Dendritic cell treated with granulocyte-macrophage colony-stimulating factor and Interleukin-4, amounts not matched to agents 40 ng/mL and 50 ng/mL, for 4 days (primary cell): ENCODE measurements around the gene LAMA2.
"Not testable (repeated sequence)": the region's sequence is repeated elsewhere in the genome, so short reads cannot be mapped to it uniquely, and the experiment has no call there.

Experiments
- H3K27ac Mint-ChIP-seq: one replicate; pipeline ENCODE4 v1.8.0; 2022; ENCODE audit warnings: mild to moderate bottlenecking, mixed read lengths
- H3K27me3 Mint-ChIP-seq: one replicate; pipeline ENCODE4 v1.8.0; 2022; ENCODE audit warnings: mild to moderate bottlenecking, mixed read lengths
- H3K36me3 Mint-ChIP-seq: one replicate; pipeline ENCODE4 v1.8.0; 2022; ENCODE audit warnings: low read depth, mixed read lengths
- H3K4me1 Mint-ChIP-seq: one replicate; pipeline ENCODE4 v1.8.0; 2022; ENCODE audit warnings: low read depth, mixed read lengths
- H3K4me3 Mint-ChIP-seq: one replicate; pipeline ENCODE4 v1.8.0; 2022; ENCODE audit warnings: mild to moderate bottlenecking, moderate library complexity, mixed read lengths
- H3K9me3 Mint-ChIP-seq: one replicate; pipeline ENCODE4 v1.8.0; 2022; ENCODE audit warnings: mixed read lengths
- intact Hi-C: fragments of 100-400 bp; cut with micrococcal nuclease; formaldehyde crosslinking; loops from one replicate; pipeline ENCODE4 v1.15.0; 2022

Gene LAMA2

GRCh38 chr6:129033581-129033980 is 150.6 kb downstream of the LAMA2 start:
- H3K4me3 Mint-ChIP-seq, result no peak overlapping the region
- intact Hi-C loops, result no loop called here
- no peaks in the 10 kb centered on the region for H3K4me1 Mint-ChIP-seq
- H3K9me3 Mint-ChIP-seq, result peaks cover 5% of the 10 kb centered on the region
- no peak overlapping the region for H3K27ac Mint-ChIP-seq
- H3K36me3 Mint-ChIP-seq, result no peaks in the 10 kb centered on the region
- no peaks in the 10 kb centered on the region for H3K27me3 Mint-ChIP-seq

DNA sequence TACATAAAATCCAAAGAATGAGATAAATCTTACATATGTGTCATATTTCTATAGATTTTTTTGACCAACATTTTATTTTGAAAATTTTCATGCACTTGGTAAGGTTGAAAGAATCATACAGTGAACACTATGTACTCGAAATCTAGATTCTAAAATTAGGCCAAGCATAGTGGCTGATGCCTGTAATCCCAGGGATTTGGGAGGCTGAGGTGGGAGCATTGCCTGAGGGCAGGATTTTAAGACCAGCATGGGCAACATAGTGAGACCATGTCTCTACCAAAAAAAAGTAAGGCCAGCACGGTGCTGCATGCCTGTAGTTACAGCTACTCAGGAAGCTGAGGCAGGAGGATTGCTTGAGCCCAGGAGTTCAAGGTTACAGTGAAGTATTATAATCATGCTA is 158.6 kb downstream of the LAMA2 start:
- Mint-ChIP-seq H3K9me3 (peaks cover 15% of the 10 kb centered on the region), H3K27ac (no peak overlapping the region), H3K36me3 (no peaks in the 10 kb centered on the region), H3K4me1 (no peaks in the 10 kb centered on the region), H3K4me3 (no peak overlapping the region), H3K27me3 (no peaks in the 10 kb centered on the region)
- intact Hi-C loops, result no loop called here

- Mint-ChIP-seq H3K9me3 (peaks cover 12% of the 10 kb centered on the region), H3K4me3 (no peak overlapping the region), H3K27me3 (no peaks in the 10 kb centered on the region), H3K4me1 (no peaks in the 10 kb centered on the region), H3K27ac (no peak overlapping the region), H3K36me3 (no peaks in the 10 kb centered on the region)
- intact Hi-C loops, result no loop called here
These were observed 163.6 kb downstream of the LAMA2 start for GRCh38 chr6:129046526-129046925.

DNA sequence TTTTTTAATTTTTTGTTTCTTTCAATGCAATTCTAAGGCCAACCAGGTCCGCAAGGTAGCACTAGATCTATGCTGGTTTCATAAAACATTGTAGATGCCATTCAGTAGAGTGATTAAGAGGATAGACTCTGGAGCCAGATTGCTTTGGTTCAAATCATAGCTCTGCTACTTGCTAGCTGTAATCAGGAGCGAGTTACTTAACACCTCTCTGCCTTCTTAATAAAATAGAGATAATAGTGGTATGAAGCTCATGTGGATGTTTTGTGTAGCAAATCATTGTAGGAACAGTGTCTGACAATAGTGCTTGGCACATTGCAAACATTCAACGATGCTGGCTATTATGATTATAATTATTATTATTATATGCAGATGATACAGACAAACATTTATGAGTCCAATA is 164.9 kb downstream of the LAMA2 start:
- H3K36me3 Mint-ChIP-seq, result no peaks in the 10 kb centered on the region
- H3K4me1 Mint-ChIP-seq, result no peaks in the 10 kb centered on the region
- no peak overlapping the region for H3K4me3 Mint-ChIP-seq
- peaks cover 18% of the 10 kb centered on the region for H3K9me3 Mint-ChIP-seq
- intact Hi-C loops, result no loop called here
- H3K27me3 Mint-ChIP-seq, result no peaks in the 10 kb centered on the region
- H3K27ac Mint-ChIP-seq, result no peak overlapping the region

DNA sequence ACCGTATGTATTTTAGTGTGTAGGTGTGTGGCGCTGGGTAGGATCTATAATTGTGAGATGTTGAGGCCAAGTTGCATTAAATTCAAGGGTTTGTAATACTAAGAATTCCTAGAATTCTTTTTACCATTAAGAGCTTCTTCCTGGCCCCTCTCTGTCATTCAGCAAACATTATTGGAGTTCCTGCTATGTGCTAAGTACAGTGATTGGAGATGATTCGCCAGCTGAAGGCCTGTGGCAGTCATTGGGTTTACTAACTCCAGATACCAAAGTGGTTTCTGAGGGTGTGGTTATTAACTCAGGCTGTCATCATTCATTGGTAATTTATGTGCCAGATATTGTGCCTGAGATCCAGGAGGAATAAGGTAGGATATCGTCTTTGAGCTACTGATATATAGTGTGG is 167.1 kb downstream of the LAMA2 start:
- Mint-ChIP-seq H3K36me3 (no peaks in the 10 kb centered on the region), H3K9me3 (peaks cover 18% of the 10 kb centered on the region), H3K27ac (no peak overlapping the region), H3K4me1 (no peaks in the 10 kb centered on the region), H3K27me3 (no peaks in the 10 kb centered on the region), H3K4me3 (no peak overlapping the region)
- intact Hi-C loops, result no loop called here

GRCh38 chr6:129053143-129053542 is 170.2 kb downstream of the LAMA2 start:
- intact Hi-C loops, H3K27ac Mint-ChIP-seq, H3K4me3 Mint-ChIP-seq, H3K36me3 Mint-ChIP-seq, H3K27me3 Mint-ChIP-seq, H3K9me3 Mint-ChIP-seq, H3K4me1 Mint-ChIP-seq: not testable (repeated sequence)

GRCh38 chr6:129055796-129056195 is 172.9 kb downstream of the LAMA2 start:
- H3K27ac Mint-ChIP-seq, result no peak overlapping the region
- no peaks in the 10 kb centered on the region for H3K36me3 Mint-ChIP-seq
- H3K4me1 Mint-ChIP-seq, result no peaks in the 10 kb centered on the region
- H3K4me3 Mint-ChIP-seq, result no peak overlapping the region
- peaks cover 8% of the 10 kb centered on the region for H3K9me3 Mint-ChIP-seq
- no peaks in the 10 kb centered on the region for H3K27me3 Mint-ChIP-seq
- intact Hi-C loops, result no loop called here

GRCh38 chr6:129059650-129060049 is 176.7 kb downstream of the LAMA2 start:
- no peaks in the 10 kb centered on the region for H3K27me3 Mint-ChIP-seq
- H3K4me1 Mint-ChIP-seq, result no peaks in the 10 kb centered on the region
- intact Hi-C loops, result no loop called here
- H3K27ac Mint-ChIP-seq, result no peak overlapping the region
- H3K36me3 Mint-ChIP-seq, result no peaks in the 10 kb centered on the region
- no peak overlapping the region for H3K4me3 Mint-ChIP-seq
- no peaks in the 10 kb centered on the region for H3K9me3 Mint-ChIP-seq

GRCh38 chr6:129069006-129069405 is 186.1 kb downstream of the LAMA2 start:
- Mint-ChIP-seq H3K36me3 (no peaks in the 10 kb centered on the region), H3K4me3 (no peak overlapping the region), H3K27ac (no peak overlapping the region), H3K9me3 (no peaks in the 10 kb centered on the region), H3K4me1 (no peaks in the 10 kb centered on the region), H3K27me3 (no peaks in the 10 kb centered on the region)
- intact Hi-C loops, result no loop called here

DNA sequence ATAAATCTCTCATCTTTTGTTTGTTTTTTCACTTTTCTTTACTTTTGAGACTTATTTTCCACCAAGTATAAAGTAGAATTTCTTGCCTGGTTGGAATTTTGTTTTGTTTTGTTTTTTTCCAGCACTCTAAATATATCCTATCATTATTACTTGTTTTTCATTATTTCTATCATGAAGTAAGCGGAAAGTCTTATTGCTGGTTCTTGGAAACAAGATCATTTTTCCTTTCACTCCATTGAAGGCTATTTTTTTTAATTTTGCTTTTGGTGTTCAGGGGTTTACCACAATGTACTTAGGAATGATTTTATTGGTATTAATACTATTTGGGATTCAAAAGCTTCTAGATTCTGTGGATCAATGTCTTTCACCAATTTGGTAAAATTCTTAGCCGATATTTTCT is 190.1 kb downstream of the LAMA2 start:
- Mint-ChIP-seq H3K27me3 (no peaks in the 10 kb centered on the region), H3K9me3 (no peaks in the 10 kb centered on the region), H3K36me3 (no peaks in the 10 kb centered on the region), H3K4me1 (no peaks in the 10 kb centered on the region), H3K4me3 (no peak overlapping the region), H3K27ac (no peak overlapping the region)
- intact Hi-C loops, result no loop called here

- H3K27me3 Mint-ChIP-seq, result no peaks in the 10 kb centered on the region
- H3K27ac Mint-ChIP-seq, result no peak overlapping the region
- peaks cover 5% of the 10 kb centered on the region for H3K9me3 Mint-ChIP-seq
- intact Hi-C loops, result no loop called here
- no peaks in the 10 kb centered on the region for H3K36me3 Mint-ChIP-seq
- no peak overlapping the region for H3K4me3 Mint-ChIP-seq
- H3K4me1 Mint-ChIP-seq, result no peaks in the 10 kb centered on the region
These were observed 190.9 kb downstream of the LAMA2 start for GRCh38 chr6:129073691-129074395.

GRCh38 chr6:129084406-129084805 is 201.5 kb downstream of the LAMA2 start:
- Mint-ChIP-seq H3K27ac (no peak overlapping the region), H3K4me3 (no peak overlapping the region), H3K27me3 (no peaks in the 10 kb centered on the region), H3K9me3 (no peaks in the 10 kb centered on the region), H3K36me3 (no peaks in the 10 kb centered on the region), H3K4me1 (no peaks in the 10 kb centered on the region)
- intact Hi-C loops, result no loop called here

DNA sequence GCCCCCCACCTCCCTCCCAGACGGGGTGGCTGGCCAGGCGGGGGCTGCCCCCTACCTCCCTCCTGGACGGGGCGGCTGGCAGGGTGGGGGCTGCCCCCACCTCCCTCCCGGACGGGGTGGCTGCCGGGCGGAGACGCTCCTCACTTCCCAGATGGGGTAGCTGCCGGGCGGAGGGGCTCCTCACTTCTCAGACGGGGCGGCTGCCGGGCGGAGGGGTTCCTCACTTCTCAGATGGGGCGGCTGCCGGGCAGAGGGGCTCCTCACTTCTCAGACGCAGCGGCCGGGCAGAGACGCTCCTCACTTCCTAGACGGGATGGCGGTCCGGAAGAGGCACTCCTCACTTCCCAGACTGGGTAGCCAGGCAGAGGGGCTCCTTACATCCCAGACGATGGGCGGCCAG is 205.5 kb downstream of the LAMA2 start:
- H3K9me3 Mint-ChIP-seq, H3K4me1 Mint-ChIP-seq, H3K36me3 Mint-ChIP-seq, H3K4me3 Mint-ChIP-seq, intact Hi-C loops, H3K27ac Mint-ChIP-seq, H3K27me3 Mint-ChIP-seq: not testable (repeated sequence)

DNA sequence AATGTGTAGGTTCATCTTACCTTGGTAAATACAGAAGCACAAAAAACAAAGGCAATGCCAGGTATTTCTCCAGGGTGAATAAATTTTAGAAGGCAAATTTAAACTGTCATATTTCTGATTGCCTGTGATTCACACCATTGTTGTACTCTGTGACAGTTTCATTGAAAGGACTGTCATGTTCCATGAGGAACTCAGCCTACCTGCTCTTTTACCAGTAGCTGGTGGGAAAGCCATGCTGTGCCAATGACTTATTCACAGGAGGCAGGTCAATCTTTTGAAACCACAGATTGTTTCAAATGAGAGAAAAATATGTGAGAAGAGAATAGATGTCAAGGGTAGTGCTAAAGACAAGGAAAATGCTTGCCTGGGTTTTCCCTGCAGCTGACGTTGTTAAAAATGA is 206.4 kb downstream of the LAMA2 start:
- no peak overlapping the region for H3K27ac Mint-ChIP-seq
- no peaks in the 10 kb centered on the region for H3K36me3 Mint-ChIP-seq
- no peaks in the 10 kb centered on the region for H3K4me1 Mint-ChIP-seq
- no peak overlapping the region for H3K4me3 Mint-ChIP-seq
- no peaks in the 10 kb centered on the region for H3K9me3 Mint-ChIP-seq
- no peaks in the 10 kb centered on the region for H3K27me3 Mint-ChIP-seq
- intact Hi-C loops, result no loop called here

- intact Hi-C loops, result no loop called here
- Mint-ChIP-seq H3K27me3 (no peaks in the 10 kb centered on the region), H3K4me1 (no peaks in the 10 kb centered on the region), H3K4me3 (no peak overlapping the region), H3K27ac (no peak overlapping the region), H3K9me3 (no peaks in the 10 kb centered on the region), H3K36me3 (no peaks in the 10 kb centered on the region)
These were observed 211.2 kb downstream of the LAMA2 start for GRCh38 chr6:129094147-129094546.
